ENCODE data around the gene GNPAT.
A peak's percentile ranks its signal among the peaks of the same experiment; 100 is the strongest.

The GNPAT gene

DNA sequence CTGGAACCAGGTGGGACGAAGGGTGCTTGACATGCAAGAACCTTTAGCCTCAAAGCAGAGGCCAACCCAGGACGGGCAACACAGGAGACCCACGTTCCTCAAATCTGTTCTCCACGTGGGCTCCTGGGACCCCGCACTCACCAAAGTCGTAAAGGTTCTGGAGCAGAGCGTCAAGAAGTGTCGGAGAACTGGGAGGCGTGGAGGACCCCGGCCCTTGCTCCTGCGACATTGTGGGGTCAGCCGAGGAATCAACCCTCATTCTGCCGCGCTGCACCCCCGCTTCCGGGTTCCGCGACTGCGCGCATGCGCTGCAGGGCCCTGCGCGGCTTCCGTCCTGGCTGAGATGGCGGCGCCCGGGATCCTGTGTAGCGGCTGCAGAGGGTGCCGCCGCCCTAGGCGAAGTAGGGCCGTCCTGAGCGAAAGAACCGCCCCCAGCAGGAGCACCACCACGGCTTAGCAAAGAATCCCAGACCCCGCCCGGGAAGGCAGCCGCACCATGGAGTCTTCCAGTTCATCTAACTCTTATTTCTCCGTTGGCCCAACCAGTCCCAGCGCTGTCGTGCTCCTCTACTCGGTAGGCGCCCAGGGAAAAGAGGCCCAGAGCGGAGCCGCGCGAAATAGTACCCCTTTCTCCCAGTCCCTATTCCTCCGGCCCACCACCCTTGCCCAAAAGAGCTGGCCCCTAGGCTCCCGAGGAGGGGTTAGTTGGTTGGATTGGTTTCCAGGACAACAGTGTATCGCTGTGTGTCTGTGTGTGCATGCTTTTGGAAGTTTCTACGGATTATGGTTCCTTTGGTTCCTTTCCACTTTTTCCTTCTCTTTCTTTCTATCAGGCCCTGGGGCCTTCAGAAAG, at the start of gene GNPAT:
Gene GNPAT, plus strand, starts transcription at position 330 of the 853 bp plus-strand sequence. Its CDS starts 167 bp downstream, at position 497.
- H3K4me3 ChIP-seq (ENCODE audit: low read depth, low read length, poor library complexity, severe bottlenecking): peak within 1 kb of the TSS; percentile 98
- H3K27ac ChIP-seq (ENCODE audit: low read depth, low read length, poor library complexity, severe bottlenecking): peak within 1 kb of the TSS; percentile 32
- peaks cover 58% of the 10 kb centered on the region for H3K79me2 ChIP-seq (ENCODE audit: insufficient read depth, low read length)
- TF ChIP-seq EZH2 (IDR thresholded peaks at IDR 0.05; ENCODE audit: borderline replicate concordance, low read length): no peak
- TF ChIP-seq, protein P1, sequence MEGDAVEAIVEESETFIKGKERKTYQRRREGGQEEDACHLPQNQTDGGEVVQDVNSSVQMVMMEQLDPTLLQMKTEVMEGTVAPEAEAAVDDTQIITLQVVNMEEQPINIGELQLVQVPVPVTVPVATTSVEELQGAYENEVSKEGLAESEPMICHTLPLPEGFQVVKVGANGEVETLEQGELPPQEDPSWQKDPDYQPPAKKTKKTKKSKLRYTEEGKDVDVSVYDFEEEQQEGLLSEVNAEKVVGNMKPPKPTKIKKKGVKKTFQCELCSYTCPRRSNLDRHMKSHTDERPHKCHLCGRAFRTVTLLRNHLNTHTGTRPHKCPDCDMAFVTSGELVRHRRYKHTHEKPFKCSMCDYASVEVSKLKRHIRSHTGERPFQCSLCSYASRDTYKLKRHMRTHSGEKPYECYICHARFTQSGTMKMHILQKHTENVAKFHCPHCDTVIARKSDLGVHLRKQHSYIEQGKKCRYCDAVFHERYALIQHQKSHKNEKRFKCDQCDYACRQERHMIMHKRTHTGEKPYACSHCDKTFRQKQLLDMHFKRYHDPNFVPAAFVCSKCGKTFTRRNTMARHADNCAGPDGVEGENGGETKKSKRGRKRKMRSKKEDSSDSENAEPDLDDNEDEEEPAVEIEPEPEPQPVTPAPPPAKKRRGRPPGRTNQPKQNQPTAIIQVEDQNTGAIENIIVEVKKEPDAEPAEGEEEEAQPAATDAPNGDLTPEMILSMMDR (IDR thresholded peaks at IDR 0.05; ENCODE audit: low read length): no peak
- H2AFZ ChIP-seq (ENCODE audit: low read length): peak within 1 kb of the TSS; percentile 72; the same call in 1 of the 2 replicates
- no peaks in the 10 kb centered on the region for H3K27me3 ChIP-seq (ENCODE audit: insufficient read depth, low read length)
- no peaks in the 10 kb centered on the region for H3F3A ChIP-seq (ENCODE audit: insufficient read depth, low read length)
- H3K4me2 ChIP-seq (ENCODE audit: low read length): peak within 1 kb of the TSS; percentile 93
- no peaks in the 10 kb centered on the region for H3K9me3 ChIP-seq (ENCODE audit: low read length)
- peaks cover 44% of the 10 kb centered on the region for H3K36me3 ChIP-seq (ENCODE audit: insufficient read depth, low read length)
- H4K20me1 ChIP-seq (ENCODE audit: insufficient read depth, low read length): no peaks in the 10 kb centered on the region
- H3K9me2 ChIP-seq (ENCODE audit: low read depth, low read length): no peaks in the 10 kb centered on the region
- peak within 1 kb of the TSS; percentile 97 for H3K9ac ChIP-seq (ENCODE audit: low read length)
- peaks cover 30% of the 10 kb centered on the region for H3K4me1 ChIP-seq (ENCODE audit: insufficient read depth, low read length, severe bottlenecking)

DNA sequence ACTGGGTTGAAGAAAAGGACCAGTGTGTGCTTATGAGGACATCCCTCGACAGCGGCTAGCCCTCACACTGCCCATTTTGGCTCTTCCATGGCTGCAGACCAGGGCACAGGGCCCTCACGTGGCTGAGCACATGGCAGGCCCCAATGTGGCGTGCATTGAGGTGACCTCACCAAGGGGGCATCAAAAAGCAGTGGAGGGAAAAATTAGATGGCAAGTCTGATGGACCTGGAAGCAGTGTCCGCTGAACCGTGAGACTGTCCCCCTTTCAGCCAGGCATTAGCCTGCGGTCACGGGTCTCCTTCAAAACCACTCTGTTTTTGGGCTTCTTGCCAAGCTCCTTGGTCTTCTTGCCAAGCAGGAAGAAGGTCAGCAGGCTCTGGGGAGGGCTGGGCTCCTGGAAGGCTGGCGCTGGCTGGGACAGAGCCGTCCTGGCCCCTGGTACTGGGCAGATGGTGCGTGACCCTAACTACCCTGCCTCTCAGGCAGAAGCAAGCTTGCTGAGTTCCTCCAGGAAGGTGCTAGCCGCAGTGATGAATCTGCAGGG, 48.3 kb upstream of the GNPAT start:
- H4K20me1 ChIP-seq (ENCODE audit: insufficient read depth, low read length): no peaks in the 10 kb centered on the region
- no peaks in the 10 kb centered on the region for H3K4me1 ChIP-seq (ENCODE audit: insufficient read depth, low read length, severe bottlenecking)
- no peak overlapping the region for H3K4me3 ChIP-seq (ENCODE audit: low read depth, low read length, poor library complexity, severe bottlenecking)
- H3K9me2 ChIP-seq (ENCODE audit: low read depth, low read length): no peaks in the 10 kb centered on the region
- H3K4me2 ChIP-seq (ENCODE audit: low read length): no peak overlapping the region
- no peak overlapping the region for H3K27ac ChIP-seq (ENCODE audit: low read depth, low read length, poor library complexity, severe bottlenecking)
- peaks cover 5% of the 10 kb centered on the region; the same call in 1 of the 2 replicates for H3K27me3 ChIP-seq (ENCODE audit: insufficient read depth, low read length)
- no peaks in the 10 kb centered on the region for H3F3A ChIP-seq (ENCODE audit: insufficient read depth, low read length)
- no peaks in the 10 kb centered on the region for H3K9me3 ChIP-seq (ENCODE audit: low read length)
- H3K79me2 ChIP-seq (ENCODE audit: insufficient read depth, low read length): no peaks in the 10 kb centered on the region
- no peak overlapping the region for H3K9ac ChIP-seq (ENCODE audit: low read length)
- H2AFZ ChIP-seq (ENCODE audit: low read length): no peak overlapping the region
- no peaks in the 10 kb centered on the region for H3K36me3 ChIP-seq (ENCODE audit: insufficient read depth, low read length)
- no peak for TF ChIP-seq EZH2 (IDR thresholded peaks at IDR 0.05; ENCODE audit: borderline replicate concordance, low read length)
- TF ChIP-seq, protein P1 (IDR thresholded peaks at IDR 0.05; ENCODE audit: low read length): no peak

DNA sequence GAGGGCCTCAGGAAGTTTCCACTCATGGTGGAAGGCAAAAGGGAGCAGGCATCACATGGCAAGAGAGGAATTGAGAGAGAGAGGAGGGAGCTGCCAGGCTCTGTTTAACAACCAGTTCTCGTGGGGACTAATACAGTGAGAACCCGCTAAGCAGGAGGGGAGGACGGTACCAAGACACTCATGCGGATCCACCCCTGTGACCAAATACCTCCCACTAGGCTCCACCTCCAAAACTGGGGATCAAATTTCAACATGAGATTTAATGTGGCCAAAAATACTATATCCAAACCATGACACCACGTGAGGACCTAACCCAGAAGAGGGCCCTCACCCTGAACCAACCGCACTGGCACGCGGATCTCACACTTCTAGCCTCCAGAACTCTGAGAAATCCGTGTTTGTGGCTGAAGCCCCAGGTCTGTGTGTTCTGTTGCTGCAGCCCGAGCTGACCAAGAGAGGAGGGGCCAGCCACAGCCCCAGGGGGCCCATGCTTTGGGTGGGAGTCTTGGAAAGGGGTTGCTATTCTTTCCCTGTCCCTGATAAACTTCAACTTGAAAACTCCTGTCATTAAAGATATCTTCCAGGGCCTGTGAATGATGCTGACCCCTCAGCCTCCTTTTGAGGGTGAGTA, 47.2 kb upstream of the GNPAT start:
- Histone ChIP-seq H4K20me1 (ENCODE audit: insufficient read depth, low read length) (no peaks in the 10 kb centered on the region), H3K9me2 (ENCODE audit: low read depth, low read length) (no peaks in the 10 kb centered on the region), H3K27me3 (ENCODE audit: insufficient read depth, low read length) (peaks cover 5% of the 10 kb centered on the region; the same call in 1 of the 2 replicates), H3K4me1 (ENCODE audit: insufficient read depth, low read length, severe bottlenecking) (no peaks in the 10 kb centered on the region), H3F3A (ENCODE audit: insufficient read depth, low read length) (no peaks in the 10 kb centered on the region), H3K4me2 (ENCODE audit: low read length) (no peak overlapping the region), H2AFZ (ENCODE audit: low read length) (no peak overlapping the region), H3K9ac (ENCODE audit: low read length) (no peak overlapping the region), H3K36me3 (ENCODE audit: insufficient read depth, low read length) (no peaks in the 10 kb centered on the region), H3K4me3 (ENCODE audit: low read depth, low read length, poor library complexity, severe bottlenecking) (no peak overlapping the region), H3K79me2 (ENCODE audit: insufficient read depth, low read length) (no peaks in the 10 kb centered on the region), H3K9me3 (ENCODE audit: low read length) (no peaks in the 10 kb centered on the region), H3K27ac (ENCODE audit: low read depth, low read length, poor library complexity, severe bottlenecking) (no peak overlapping the region)
- TF ChIP-seq EZH2 (IDR thresholded peaks at IDR 0.05; ENCODE audit: borderline replicate concordance, low read length): no peak
- TF ChIP-seq, protein P1 (IDR thresholded peaks at IDR 0.05; ENCODE audit: low read length): no peak
